Sigmoid colon (tissue), 7 donors: Measurements from ENCODE around the gene NR6A1. TPM values are rescaled to one million over a fixed set of nuclear protein-coding genes. Genes with fewer than 3 reads are reported as not detected.

ENCODE experiments used
- DNase-seq: peaks from one replicate; pipeline ENCODE4 v3.0.0-alpha.2; 2019
- H3K27ac ChIP-seq, 4 donors: fragments of 200-600 bp; sonication (generic); one replicate each; pipeline ENCODE4 v1.5.1; 2016 to 2019; ENCODE audit warnings: mild to moderate bottlenecking in 1 of 4
- H3K27me3 ChIP-seq, 3 donors: fragments of 200-600 bp; sonication (generic); one replicate each; pipeline ENCODE4 v1.5.1; 2019; ENCODE audit warnings: mild to moderate bottlenecking in 1 of 3
- H3K36me3 ChIP-seq, 4 donors: fragments of 200-600 bp; sonication (generic); one replicate each; pipeline ENCODE4 v1.5.1; 2016 to 2019
- H3K4me1 ChIP-seq, 4 donors: fragments of 200-600 bp; sonication (generic); one replicate each; pipeline ENCODE4 v1.5.1; 2017 to 2019
- H3K4me3 ChIP-seq, 4 donors: fragments of 200-600 bp; sonication (generic); one replicate each; pipeline ENCODE4 v1.5.1; 2017 to 2019; ENCODE audit warnings: mild to moderate bottlenecking in 2 of 4, moderate library complexity in 1 of 4
- H3K9me3 ChIP-seq, 4 donors: fragments of 200-600 bp in 3 of 4; sonication (generic) in 3 of 4; one replicate each; pipeline versions ENCODE4 v1.5.1 to v1.6.1; 2013 to 2019
- CTCF ChIP-seq, 4 experiments: fragments of 450-650 bp in 3 of 4; fragments of 200-600 bp in 1 of 4; IDR thresholded peaks; one replicate each; pipeline ENCODE4 v1.5.1; 2016 to 2019; ENCODE audit warnings: antibody characterized with exemption in 4 of 4, mild to moderate bottlenecking in 3 of 4, moderate library complexity in 2 of 4
- EP300 ChIP-seq, 4 donors: sonication (generic); formaldehyde crosslinking; IDR thresholded peaks; one replicate each; pipeline ENCODE4 v1.6.1; 2017; ENCODE audit warnings: antibody characterized with exemption in 4 of 4
- POLR2A ChIP-seq, 2 donors: fragments of 450-650 bp; IDR thresholded peaks; one replicate each; pipeline ENCODE4 v1.6.1; 2016; ENCODE audit warnings: antibody characterized with exemption in 2 of 2, mild to moderate bottlenecking in 2 of 2, moderate library complexity in 2 of 2
- POLR2AphosphoS5 ChIP-seq, 4 donors: sonication (generic); formaldehyde crosslinking; IDR thresholded peaks; one replicate each; pipeline ENCODE4 v1.6.1; 2017; ENCODE audit warnings: antibody characterized with exemption in 4 of 4
- WGBS, 2 donors: extraction: QIAGEN DNeasy Blood & Tissue Kit; methylation state at CpG; one replicate each; pipeline ENCODE4 v1.1.7; 2013; 5-methylcytosine and 5-hydroxymethylcytosine counted together
- intact Hi-C: fragments of 100-400 bp; cut with DNase I; formaldehyde crosslinking; loops from one replicate; pipeline ENCODE4 v1.15.1; 2023
- polyA plus RNA-seq, 3 donors: library from polyadenylated mRNA; stranded (reverse); fragments of 200-250 nt; gene quantifications; one replicate each; pipeline ENCODE4 v1.2.3, GENCODE V29; 2013
- total RNA-seq, 4 donors: library from RNA; depleted of rRNA; stranded (reverse); fragments of >200 nt; gene quantifications; one replicate each; pipeline ENCODE4 v1.1.0, GENCODE V29; 2016
- donor health status: healthy with polysubstance abuse.
- donor health status: Bipolar disorder and iron deficiency.
- donor health status: healthy.

The NR6A1 gene
- total and polyA plus RNA-seq, 7 donors, result 0.60 to 3.0 (median 1.8) TPM

- TF ChIP-seq EP300 (IDR thresholded peaks at IDR 0.05), result no peak
- TF ChIP-seq CTCF (IDR thresholded peaks at IDR 0.05), result no peak
- TF ChIP-seq POLR2A (IDR thresholded peaks at IDR 0.05), result no peak
- no peak for TF ChIP-seq POLR2AphosphoS5 (IDR thresholded peaks at IDR 0.05)
- H3K4me1 ChIP-seq, result no peaks in the 10 kb centered on the region
- WGBS, 2 donors, result 40 to 56% methylated on average over 40 of the region's 40 CpGs
- H3K4me3 ChIP-seq, result no peak overlapping the region
- H3K27ac ChIP-seq, result no peak overlapping the region
- peaks cover 8 to 69% (median 35%) of the 10 kb centered on the region in 3 donors for H3K27me3 ChIP-seq
- no peaks in the 10 kb centered on the region for H3K9me3 ChIP-seq
- no peaks in the 10 kb centered on the region for H3K36me3 ChIP-seq
- intact Hi-C loops, result no loop called here
- DNase-seq, result no peak
Measured at GRCh38 chr9:124487260-124488182, 283.6 kb downstream of the NR6A1 start.

DNA sequence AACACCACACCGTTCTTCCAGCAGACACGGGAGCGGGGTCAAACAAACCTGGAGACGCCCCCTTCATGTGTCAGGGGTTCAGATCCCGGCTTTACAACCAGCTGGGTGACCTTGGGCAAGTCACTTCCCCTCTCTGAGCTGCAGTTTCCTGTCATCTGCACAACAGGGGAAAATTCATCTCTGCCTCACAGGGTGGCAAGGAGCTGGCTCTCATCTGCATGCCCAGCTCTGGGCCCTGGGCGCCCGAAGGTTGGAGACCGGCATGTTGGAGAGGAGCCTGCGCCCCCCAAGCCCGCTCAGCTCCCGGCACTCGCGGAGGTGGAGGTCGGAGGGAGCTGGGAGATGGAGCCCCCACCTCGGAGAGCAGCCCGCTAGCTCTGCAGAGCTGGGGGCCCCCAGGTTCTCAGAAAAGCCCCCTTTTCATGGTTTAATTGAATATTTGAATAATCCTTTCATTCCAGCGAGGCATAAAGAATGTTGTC lies 284.3 kb downstream of the NR6A1 start:
- no peaks in the 10 kb centered on the region for H3K36me3 ChIP-seq
- no peak overlapping the region for H3K4me3 ChIP-seq
- intact Hi-C loops, result no loop called here
- DNase-seq, result no peak
- H3K27ac ChIP-seq, result no peak overlapping the region
- H3K4me1 ChIP-seq, result no peaks in the 10 kb centered on the region
- peaks cover 8 to 67% (median 33%) of the 10 kb centered on the region in 3 donors for H3K27me3 ChIP-seq
- TF ChIP-seq POLR2A (IDR thresholded peaks at IDR 0.05) (no peak), POLR2AphosphoS5 (IDR thresholded peaks at IDR 0.05) (no peak), EP300 (IDR thresholded peaks at IDR 0.05) (no peak)
- WGBS, 2 donors, result 48 to 66% methylated on average over 17 of the region's 17 CpGs
- no peaks in the 10 kb centered on the region for H3K9me3 ChIP-seq

DNA sequence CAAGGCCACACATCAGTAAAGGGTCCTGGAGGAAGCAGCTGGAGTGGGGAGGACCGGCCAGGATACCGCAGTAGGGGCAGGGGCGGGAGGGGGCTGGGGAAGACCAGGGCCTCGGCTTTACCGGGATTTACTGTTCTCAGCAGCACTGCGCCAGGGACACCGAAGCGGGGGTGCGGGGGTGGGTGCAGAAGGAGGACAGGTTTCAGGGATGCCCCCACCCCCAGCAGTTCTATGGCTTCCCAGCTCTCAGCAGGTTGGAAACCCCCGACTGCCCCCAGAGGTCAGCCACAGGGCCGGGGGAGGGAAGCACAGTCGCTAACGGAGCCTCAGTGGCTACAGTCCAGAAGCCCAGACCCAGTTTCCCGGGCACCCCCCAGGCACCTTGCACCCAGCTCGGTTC lies 285.2 kb downstream of the NR6A1 start:
- H3K9me3 ChIP-seq, result no peaks in the 10 kb centered on the region
- H3K27ac ChIP-seq, result no peak overlapping the region
- H3K4me1 ChIP-seq, result no peaks in the 10 kb centered on the region
- intact Hi-C loops, result no loop called here
- H3K36me3 ChIP-seq, result no peaks in the 10 kb centered on the region
- H3K4me3 ChIP-seq, result no peak overlapping the region
- TF ChIP-seq EP300 (IDR thresholded peaks at IDR 0.05) (no peak), CTCF (IDR thresholded peaks at IDR 0.05) (no peak), POLR2AphosphoS5 (IDR thresholded peaks at IDR 0.05) (no peak), POLR2A (IDR thresholded peaks at IDR 0.05) (no peak)
- 64 to 73% methylated on average over 15 of the region's 15 CpGs for WGBS, 2 donors
- H3K27me3 ChIP-seq, result peaks cover 8 to 69% (median 26%) of the 10 kb centered on the region in 3 donors
- DNase-seq, result no peak

DNA sequence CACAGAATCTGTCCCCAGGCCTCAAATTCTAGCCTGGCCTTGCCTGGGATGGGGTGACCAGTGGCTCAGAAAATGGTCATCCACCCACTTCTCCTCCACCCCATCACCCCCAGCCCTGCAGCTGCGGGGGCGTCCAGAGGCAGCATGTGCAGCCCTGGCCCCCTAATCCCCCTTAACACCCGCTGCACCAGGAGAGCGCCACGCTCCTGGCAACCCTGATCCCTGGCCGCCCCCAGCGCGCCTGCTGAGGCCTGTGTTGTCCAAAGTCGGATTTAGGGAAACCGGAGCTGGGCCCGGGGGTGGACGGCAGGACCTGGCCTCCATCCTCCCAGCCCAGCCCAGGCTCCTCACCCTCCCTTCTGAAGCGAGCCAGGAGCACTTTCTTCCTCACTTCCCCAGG lies 285.9 kb downstream of the NR6A1 start:
- TF ChIP-seq POLR2AphosphoS5 (IDR thresholded peaks at IDR 0.05) (no peak), EP300 (IDR thresholded peaks at IDR 0.05) (no peak), POLR2A (IDR thresholded peaks at IDR 0.05) (no peak), CTCF (IDR thresholded peaks at IDR 0.05) (no peak)
- H3K9me3 ChIP-seq, result no peaks in the 10 kb centered on the region
- no peaks in the 10 kb centered on the region for H3K36me3 ChIP-seq
- WGBS, 2 donors, result 77 to 78% methylated on average over 13 of the region's 13 CpGs
- no peak overlapping the region for H3K27ac ChIP-seq
- intact Hi-C loops, result no loop called here
- peaks cover 8 to 70% (median 29%) of the 10 kb centered on the region in 3 donors for H3K27me3 ChIP-seq
- no peaks in the 10 kb centered on the region for H3K4me1 ChIP-seq
- no peak for DNase-seq
- no peak overlapping the region for H3K4me3 ChIP-seq

- Histone ChIP-seq H3K4me1 (no peaks in the 10 kb centered on the region), H3K4me3 (no peak overlapping the region), H3K9me3 (no peaks in the 10 kb centered on the region), H3K27ac (no peak overlapping the region), H3K36me3 (no peaks in the 10 kb centered on the region), H3K27me3 (peaks cover 9 to 81% (median 45%) of the 10 kb centered on the region in 3 donors)
- no peak for DNase-seq
- TF ChIP-seq CTCF (IDR thresholded peaks at IDR 0.05) (no peak), POLR2A (IDR thresholded peaks at IDR 0.05) (no peak), EP300 (IDR thresholded peaks at IDR 0.05) (no peak)
- WGBS, 2 donors, result 95% methylated on average over 9 of the region's 9 CpGs
- intact Hi-C loops, result no loop called here
Measured at GRCh38 chr9:124483481-124483880, 287.6 kb downstream of the NR6A1 start.
